ENCODE results near the gene OTC. TPM values are rescaled to one million over a fixed set of nuclear protein-coding genes. Genes with fewer than 3 reads are reported as not detected.

OTC gene
- total RNA-seq, 6 donors from 2014 or later, result 0.69 to 2.5 (median 0.76) TPM; not detected in 3

GRCh38 chrX:38326086-38326485, 26.3 kb upstream of the OTC start:
- Histone ChIP-seq H3K4me1 (no peaks in the 10 kb centered on the region), H3K27me3 (no peaks in the 10 kb centered on the region), H3K9me3 (no peaks in the 10 kb centered on the region), H3K36me3 (no peaks in the 10 kb centered on the region), H3K4me3 (peak overlapping the region in 3 of 4 donors; percentile 59 to 74 (median 67)), H3K27ac (peak overlapping the region; percentile 85 to 94 (median 90))
- ATAC-seq (ENCODE audit: low FRiP score in 2 of 2) (no peak), DNase-seq (no peak)
- WGBS, 2 donors, result 55 to 64% methylated on average over 3 of the region's 3 CpGs
- TF ChIP-seq EP300 (IDR thresholded peaks at IDR 0.05) (no peak), POLR2A (IDR thresholded peaks at IDR 0.05) (no peak), POLR2AphosphoS5 (IDR thresholded peaks at IDR 0.05) (no peak), CTCF (IDR thresholded peaks at IDR 0.05) (no peak)

- peak; percentile 97 to 99 for ATAC-seq (ENCODE audit: low FRiP score in 2 of 2)
- H3K4me3 ChIP-seq, result peak within 1 kb of the TSS; percentile 33 to 74 (median 63)
- no peaks in the 10 kb centered on the region for H3K4me1 ChIP-seq
- 46% methylated on average over 45 of the region's 67 CpGs; no CpG with 5 or more reads in 1 of the 2 donors for WGBS, 2 donors
- no peaks in the 10 kb centered on the region for H3K27me3 ChIP-seq
- peak; percentile 95 for DNase-seq
- no peaks in the 10 kb centered on the region for H3K36me3 ChIP-seq
- peak within 1 kb of the TSS; percentile 85 to 94 (median 90) for H3K27ac ChIP-seq
- peak; percentile 70 to 92 (median 88) for TF ChIP-seq CTCF (IDR thresholded peaks at IDR 0.05)
- TF ChIP-seq POLR2AphosphoS5 (IDR thresholded peaks at IDR 0.05), result peak; percentile 47 to 71
- peak in 2 of 4 donors; percentile 74 to 84 for TF ChIP-seq POLR2A (IDR thresholded peaks at IDR 0.05)
- no peak for TF ChIP-seq EP300 (IDR thresholded peaks at IDR 0.05)
- no peaks in the 10 kb centered on the region for H3K9me3 ChIP-seq
Observed at GRCh38 chrX:38327007-38327774, 25.2 kb upstream of the OTC start, which contains the start of gene RPGR. Gene RPGR (minus strand): TSS chrX:38327509. CDS start chrX:38327367, 142 bp downstream.

- H3K9me3 ChIP-seq, result no peaks in the 10 kb centered on the region
- no peaks in the 10 kb centered on the region for H3K4me1 ChIP-seq
- H3K27me3 ChIP-seq, result no peaks in the 10 kb centered on the region
- DNase-seq, result no peak
- peak overlapping the region; percentile 54 to 94 (median 88) for H3K27ac ChIP-seq
- TF ChIP-seq CTCF (IDR thresholded peaks at IDR 0.05) (no peak), EP300 (IDR thresholded peaks at IDR 0.05) (no peak), POLR2AphosphoS5 (IDR thresholded peaks at IDR 0.05) (no peak), POLR2A (IDR thresholded peaks at IDR 0.05) (no peak)
- H3K4me3 ChIP-seq, result peak overlapping the region in 3 of 4 donors; percentile 59 to 74 (median 67)
- no peaks in the 10 kb centered on the region for H3K36me3 ChIP-seq
- 25% methylated on average over 4 of the region's 4 CpGs; no CpG with 5 or more reads in 1 of the 2 donors for WGBS, 2 donors
- no peak for ATAC-seq (ENCODE audit: low FRiP score in 2 of 2)
Observed at GRCh38 chrX:38327775-38328081, 24.7 kb upstream of the OTC start.

- no peaks in the 10 kb centered on the region for H3K9me3 ChIP-seq
- H3K4me3 ChIP-seq, result no peak overlapping the region
- no peaks in the 10 kb centered on the region for H3K36me3 ChIP-seq
- no peaks in the 10 kb centered on the region for H3K27me3 ChIP-seq
- DNase-seq (no peak), ATAC-seq (ENCODE audit: low FRiP score in 2 of 2) (no peak)
- no peak for TF ChIP-seq EP300 (IDR thresholded peaks at IDR 0.05)
- TF ChIP-seq POLR2A (IDR thresholded peaks at IDR 0.05), result no peak
- TF ChIP-seq CTCF (IDR thresholded peaks at IDR 0.05), result no peak
- TF ChIP-seq POLR2AphosphoS5 (IDR thresholded peaks at IDR 0.05), result no peak
- no peak overlapping the region for H3K27ac ChIP-seq
- no peaks in the 10 kb centered on the region for H3K4me1 ChIP-seq
Observed at GRCh38 chrX:38332505-38332904, 19.9 kb upstream of the OTC start.

GRCh38 chrX:38335382-38335781, 17.0 kb upstream of the OTC start:
- no peak for ATAC-seq (ENCODE audit: low FRiP score in 2 of 2)
- no peak overlapping the region for H3K27ac ChIP-seq
- H3K4me3 ChIP-seq, result no peak overlapping the region
- no peaks in the 10 kb centered on the region for H3K9me3 ChIP-seq
- H3K36me3 ChIP-seq, result no peaks in the 10 kb centered on the region
- TF ChIP-seq POLR2A (IDR thresholded peaks at IDR 0.05) (no peak), CTCF (IDR thresholded peaks at IDR 0.05) (peak in 2 of 6 experiments; percentile 5 to 11), POLR2AphosphoS5 (IDR thresholded peaks at IDR 0.05) (no peak), EP300 (IDR thresholded peaks at IDR 0.05) (no peak)
- H3K4me1 ChIP-seq, result no peaks in the 10 kb centered on the region
- no peak for DNase-seq
- H3K27me3 ChIP-seq, result no peaks in the 10 kb centered on the region
